Measurements from ENCODE around the gene PRICKLE4. TPM values are rescaled to one million over a fixed set of nuclear protein-coding genes. Genes with fewer than 3 reads are reported as not detected.
A peak's percentile ranks its signal among the peaks of the same experiment; 100 is the strongest.

Gene PRICKLE4
- total RNA-seq, 2 experiments from 2014 or later = 1.8 to 2.6 TPM

GRCh38 chr6:41732149-41732548 lies 48.4 kb upstream of the PRICKLE4 start:
- H2AFZ ChIP-seq (ENCODE audit: low read length) = no peak overlapping the region
- peaks cover 76% of the 10 kb centered on the region for H3K4me1 ChIP-seq (ENCODE audit: insufficient read depth, low read length, poor library complexity, severe bottlenecking)
- TF ChIP-seq, protein P1, sequence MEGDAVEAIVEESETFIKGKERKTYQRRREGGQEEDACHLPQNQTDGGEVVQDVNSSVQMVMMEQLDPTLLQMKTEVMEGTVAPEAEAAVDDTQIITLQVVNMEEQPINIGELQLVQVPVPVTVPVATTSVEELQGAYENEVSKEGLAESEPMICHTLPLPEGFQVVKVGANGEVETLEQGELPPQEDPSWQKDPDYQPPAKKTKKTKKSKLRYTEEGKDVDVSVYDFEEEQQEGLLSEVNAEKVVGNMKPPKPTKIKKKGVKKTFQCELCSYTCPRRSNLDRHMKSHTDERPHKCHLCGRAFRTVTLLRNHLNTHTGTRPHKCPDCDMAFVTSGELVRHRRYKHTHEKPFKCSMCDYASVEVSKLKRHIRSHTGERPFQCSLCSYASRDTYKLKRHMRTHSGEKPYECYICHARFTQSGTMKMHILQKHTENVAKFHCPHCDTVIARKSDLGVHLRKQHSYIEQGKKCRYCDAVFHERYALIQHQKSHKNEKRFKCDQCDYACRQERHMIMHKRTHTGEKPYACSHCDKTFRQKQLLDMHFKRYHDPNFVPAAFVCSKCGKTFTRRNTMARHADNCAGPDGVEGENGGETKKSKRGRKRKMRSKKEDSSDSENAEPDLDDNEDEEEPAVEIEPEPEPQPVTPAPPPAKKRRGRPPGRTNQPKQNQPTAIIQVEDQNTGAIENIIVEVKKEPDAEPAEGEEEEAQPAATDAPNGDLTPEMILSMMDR (conservative IDR thresholded peaks at IDR 0.05; ENCODE audit: low read length) = no peak
- TF ChIP-seq EZH2phosphoT487 (IDR thresholded peaks at IDR 0.05; ENCODE audit: borderline replicate concordance, low read depth, low read length) = no peak
- no peaks in the 10 kb centered on the region for H3K9me2 ChIP-seq (ENCODE audit: insufficient read depth, low read length)
- intact Hi-C loops (cut with micrococcal nuclease; ENCODE audit: unreplicated experiment) = loop anchor here (2.0 to 5.0 kb wide), 4 partner anchors 35 to 720 kb away; partner anchors contain the start of genes FOXP4, NFYA, OARD1 and TRERF1
- no peak for DNase-seq (ENCODE audit: low spot score)
- peak overlapping the region; percentile 94 for H3K27ac ChIP-seq (ENCODE audit: low read depth, low read length, poor library complexity, severe bottlenecking)
- POLR2A ChIA-PET = interaction anchor here (0.7 to 8.3 kb wide), 4 partner anchors 9 to 285 kb away, joined by 3 to 118 read pairs (median 18); no protein-coding TSS in a partner anchor
- peaks cover 60% of the 10 kb centered on the region for H3K79me2 ChIP-seq (ENCODE audit: insufficient read depth, low read depth, low read length)
- peak overlapping the region; percentile 97 for H3K4me2 ChIP-seq (ENCODE audit: low read length)
- H4K20me1 ChIP-seq (ENCODE audit: insufficient read depth, low read length) = peaks cover 4% of the 10 kb centered on the region; the same call in 1 of the 2 replicates
- CTCF ChIA-PET (ENCODE audit: unreplicated experiment) = interaction anchor here (3.0 kb wide), 1 partner anchor 26 kb away, joined by 41 read pairs; no protein-coding TSS in a partner anchor
- BruUV-seq (replicated peaks) = no TSS peak
- peak overlapping the region; percentile 91 for H3K4me3 ChIP-seq (ENCODE audit: low read depth, low read length, poor library complexity, severe bottlenecking)
- no peaks in the 10 kb centered on the region for H3K9me3 ChIP-seq (ENCODE audit: low read length)
- H3K36me3 ChIP-seq (ENCODE audit: insufficient read depth, low read length) = no peaks in the 10 kb centered on the region

GRCh38 chr6:41732591-41733359 lies 47.8 kb upstream of the PRICKLE4 start:
- no peak for TF ChIP-seq EZH2phosphoT487 (IDR thresholded peaks at IDR 0.05; ENCODE audit: borderline replicate concordance, low read depth, low read length)
- TF ChIP-seq, protein P1 (conservative IDR thresholded peaks at IDR 0.05; ENCODE audit: low read length) = no peak
- peak; percentile 87 for DNase-seq (ENCODE audit: low spot score)
- no TSS peak for BruUV-seq (replicated peaks)

More at GRCh38 chr6:41732591-41733359, 47.8 kb upstream of the PRICKLE4 start:
- H4K20me1 ChIP-seq (ENCODE audit: insufficient read depth, low read length) = peaks cover 4% of the 10 kb centered on the region; the same call in 1 of the 2 replicates
- CTCF ChIA-PET (ENCODE audit: unreplicated experiment) = interaction anchor here (0.5 to 3.0 kb wide), 6 partner anchors 16 to 162 kb away, joined by 3 to 41 read pairs (median 6); no protein-coding TSS in a partner anchor
- peak overlapping the region; percentile 97 for H3K4me2 ChIP-seq (ENCODE audit: low read length)
- H3K4me1 ChIP-seq (ENCODE audit: insufficient read depth, low read length, poor library complexity, severe bottlenecking) = peaks cover 70% of the 10 kb centered on the region
- H3K27ac ChIP-seq (ENCODE audit: low read depth, low read length, poor library complexity, severe bottlenecking) = peak overlapping the region; percentile 94
- intact Hi-C loops (cut with micrococcal nuclease; ENCODE audit: unreplicated experiment) = loop anchor here (1.0 to 5.0 kb wide), 5 partner anchors 26 to 720 kb away; partner anchors contain the start of genes FOXP4, NFYA, OARD1 and TRERF1
- POLR2A ChIA-PET = interaction anchor here (1.0 to 8.3 kb wide), 7 partner anchors 10 to 1052 kb away, joined by 3 to 118 read pairs (median 15); no protein-coding TSS in a partner anchor
- peak overlapping the region; percentile 91 for H3K4me3 ChIP-seq (ENCODE audit: low read depth, low read length, poor library complexity, severe bottlenecking)
- peaks cover 59% of the 10 kb centered on the region for H3K79me2 ChIP-seq (ENCODE audit: insufficient read depth, low read depth, low read length)
- no peaks in the 10 kb centered on the region for H3K9me3 ChIP-seq (ENCODE audit: low read length)
- no peaks in the 10 kb centered on the region for H3K36me3 ChIP-seq (ENCODE audit: insufficient read depth, low read length)
- H3K9me2 ChIP-seq (ENCODE audit: insufficient read depth, low read length) = no peaks in the 10 kb centered on the region
- no peak overlapping the region for H2AFZ ChIP-seq (ENCODE audit: low read length)

Data from OCI-LY7 (cell line).